HG02759 (cell line): ENCODE results near the gene ABRACL.
A peak's percentile ranks its signal among the peaks of the same experiment; 100 is the strongest.
"Not testable (repeated sequence)": the region's sequence is repeated elsewhere in the genome, so short reads cannot be mapped to it uniquely, and the experiment has no call there.

ENCODE experiments used
- ATAC-seq: cut with Tn5 transposase; IDR thresholded peaks from one replicate; pipeline ENCODE4 v1.9.1; 2021; ENCODE audit warnings: mild to moderate bottlenecking, moderate library complexity; ENCODE audit not compliant: unreplicated experiment

ABRACL gene, protein sequence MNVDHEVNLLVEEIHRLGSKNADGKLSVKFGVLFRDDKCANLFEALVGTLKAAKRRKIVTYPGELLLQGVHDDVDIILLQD

DNA sequence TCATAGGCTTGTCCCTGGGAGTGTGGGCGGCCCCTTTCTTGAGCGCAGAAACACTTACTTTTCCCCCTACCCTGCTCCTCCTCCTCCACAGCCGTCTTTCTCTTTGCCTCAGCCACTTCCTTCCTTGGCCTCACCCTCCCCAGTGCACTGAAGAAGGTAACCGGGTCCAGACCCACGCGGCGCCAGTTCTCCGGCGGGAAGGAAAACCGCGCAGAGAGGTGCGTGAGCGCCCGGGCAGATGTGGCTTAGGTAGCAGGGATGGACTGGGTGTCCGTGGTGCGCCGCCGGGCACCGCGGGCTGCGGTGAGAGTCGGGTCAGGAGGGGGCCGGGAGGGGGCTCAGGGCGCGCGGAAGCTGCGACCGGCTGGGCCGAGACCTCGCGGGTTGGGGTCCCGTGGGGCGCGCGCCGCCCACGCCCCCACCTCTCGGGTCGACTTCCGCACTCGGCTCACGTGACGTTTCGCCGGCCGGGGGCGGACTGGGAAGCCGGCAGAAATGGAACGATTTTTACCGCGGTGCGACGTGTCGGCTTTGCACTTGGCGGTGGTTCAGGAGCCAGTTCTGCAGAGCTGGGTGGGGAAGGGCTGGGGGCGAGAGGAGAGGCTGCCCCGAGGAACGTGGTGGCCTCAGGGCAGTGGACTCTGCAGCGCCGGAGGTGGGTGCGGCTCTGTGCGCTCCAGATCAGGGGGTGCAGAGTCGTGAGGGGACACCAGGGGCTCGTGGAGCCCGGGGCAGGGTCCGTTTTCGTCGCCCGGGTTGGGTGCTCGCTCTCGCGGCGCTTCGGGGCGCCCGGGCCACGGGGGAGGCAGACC is at the start of gene ABRACL:
TSS of gene ABRACL (plus strand) at position 88 of the 812 bp plus-strand sequence. CDS start 5,416 bp downstream, outside the sequence.
- peak; percentile 64 for ATAC-seq

DNA sequence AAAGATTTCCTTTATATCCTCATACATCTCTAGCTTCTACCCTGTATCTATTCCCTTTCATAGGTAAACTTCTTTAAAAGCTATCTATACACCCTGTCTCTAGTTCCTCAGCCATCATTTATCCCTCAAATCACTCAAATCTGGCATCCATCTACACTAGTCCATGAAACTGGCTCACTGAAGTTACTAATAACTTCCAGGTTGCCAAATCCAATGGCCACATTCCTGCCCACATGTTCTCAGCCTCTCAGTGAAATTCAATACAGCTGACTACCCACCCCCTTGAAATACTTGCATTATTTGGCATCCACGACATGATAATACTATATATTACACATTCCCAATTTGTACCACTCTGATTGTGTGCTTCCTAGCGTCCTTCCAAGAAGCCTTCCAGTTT is 49.2 kb upstream of the ABRACL start:
- no peak for ATAC-seq

DNA sequence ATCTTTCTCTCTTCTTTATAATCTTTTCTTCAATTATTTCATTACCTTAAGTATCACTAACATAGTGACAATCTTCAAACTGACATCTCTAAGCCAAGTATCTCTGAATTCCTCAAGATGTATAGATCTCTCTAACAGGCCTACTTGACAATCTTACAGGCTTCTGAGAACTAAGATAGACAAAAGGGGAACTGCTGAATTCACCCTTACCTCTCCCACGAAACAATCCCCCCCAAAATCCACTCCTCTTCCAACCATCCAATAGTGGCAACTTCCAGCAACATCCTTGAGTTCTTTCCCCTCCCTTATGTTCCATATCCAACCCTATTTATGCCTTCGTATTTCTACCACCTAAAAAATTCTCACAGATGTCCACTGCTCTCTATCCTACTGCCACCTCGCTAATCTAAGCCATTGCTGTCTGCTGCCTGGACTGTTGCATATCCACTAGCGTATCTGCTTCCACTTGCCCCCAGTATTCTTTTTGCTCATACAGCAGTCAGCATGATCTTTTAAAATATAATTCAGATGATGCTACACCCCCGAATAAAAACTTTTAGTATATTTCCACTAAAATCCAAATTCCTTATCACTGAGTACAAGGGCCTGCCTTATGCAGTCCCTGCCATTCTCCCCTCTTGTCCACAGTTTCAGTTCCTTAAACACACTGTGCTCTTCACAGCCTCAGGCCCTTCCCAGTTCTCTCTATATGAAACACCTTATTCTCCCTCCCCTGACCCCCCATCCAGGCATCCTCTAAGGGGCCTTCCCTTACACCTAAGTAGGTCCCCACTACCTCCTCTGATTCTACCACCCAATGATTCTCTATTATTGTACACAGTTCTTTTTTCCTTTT is 48.5 kb upstream of the ABRACL start:
- ATAC-seq: peak; percentile 53

DNA sequence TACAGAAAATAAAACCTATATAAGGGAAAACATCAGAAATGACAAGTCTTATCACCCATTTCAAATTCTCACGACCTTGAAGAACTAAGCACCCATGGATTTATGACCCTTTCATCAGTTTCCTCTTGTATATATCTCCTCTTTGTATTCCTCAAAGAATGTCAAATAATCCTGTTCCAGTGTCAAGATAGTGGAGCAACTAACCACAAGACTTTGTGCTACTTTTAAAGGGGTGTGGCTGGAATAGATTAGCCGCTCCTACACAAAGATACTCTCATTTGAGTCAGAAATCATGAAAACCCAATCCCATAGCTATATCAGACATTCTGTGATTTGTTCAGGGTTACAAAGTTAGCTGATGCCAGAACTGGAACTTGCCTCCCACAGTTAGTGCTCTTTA is 47.1 kb upstream of the ABRACL start:
- ATAC-seq: no peak

DNA sequence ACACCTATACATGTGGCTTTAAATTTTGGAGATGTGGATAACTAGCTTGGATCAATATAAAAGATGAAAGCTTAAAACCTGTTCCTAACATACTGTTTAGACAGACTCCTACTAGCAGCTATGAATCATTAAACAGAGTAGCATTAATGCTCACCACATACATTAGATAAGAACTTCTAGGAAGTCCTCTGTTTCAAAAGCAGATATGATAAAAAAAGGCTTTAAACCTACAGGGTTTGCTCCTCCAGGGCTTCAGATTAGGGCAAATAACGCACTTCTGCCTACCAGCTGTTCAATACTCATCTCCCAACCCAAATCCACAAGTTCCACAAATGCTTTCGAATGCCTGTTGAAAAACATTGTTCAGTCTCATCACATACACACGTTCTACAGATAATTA is 42.0 kb upstream of the ABRACL start:
- ATAC-seq: no peak

DNA sequence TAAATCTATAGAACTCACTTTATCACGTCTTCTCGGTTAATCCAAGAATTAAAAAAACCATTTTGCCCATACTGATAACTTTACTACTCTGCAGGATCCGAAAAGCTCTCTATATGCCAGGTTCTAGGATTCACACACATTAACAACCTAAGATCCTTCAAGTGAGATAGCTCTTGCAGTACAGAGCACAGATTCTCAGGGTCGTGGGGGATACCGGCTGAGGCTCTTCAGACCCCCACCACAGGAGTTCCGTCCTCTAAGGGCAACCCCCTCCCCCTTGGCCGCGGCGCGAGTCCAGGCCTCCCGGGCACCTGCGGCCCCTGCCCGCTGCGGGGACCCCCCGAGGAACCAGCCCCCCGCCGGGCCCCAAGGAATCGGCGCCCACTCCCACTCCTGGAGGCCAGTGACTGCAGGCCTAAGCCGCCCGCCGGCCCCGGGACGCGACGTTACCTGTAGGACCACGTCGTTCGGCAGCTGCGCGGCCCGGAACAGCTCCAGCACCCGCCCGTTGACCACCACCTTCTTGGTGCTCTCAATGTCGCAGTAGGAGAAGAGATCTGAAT is 41.4 kb upstream of the ABRACL start:
- no peak for ATAC-seq

DNA sequence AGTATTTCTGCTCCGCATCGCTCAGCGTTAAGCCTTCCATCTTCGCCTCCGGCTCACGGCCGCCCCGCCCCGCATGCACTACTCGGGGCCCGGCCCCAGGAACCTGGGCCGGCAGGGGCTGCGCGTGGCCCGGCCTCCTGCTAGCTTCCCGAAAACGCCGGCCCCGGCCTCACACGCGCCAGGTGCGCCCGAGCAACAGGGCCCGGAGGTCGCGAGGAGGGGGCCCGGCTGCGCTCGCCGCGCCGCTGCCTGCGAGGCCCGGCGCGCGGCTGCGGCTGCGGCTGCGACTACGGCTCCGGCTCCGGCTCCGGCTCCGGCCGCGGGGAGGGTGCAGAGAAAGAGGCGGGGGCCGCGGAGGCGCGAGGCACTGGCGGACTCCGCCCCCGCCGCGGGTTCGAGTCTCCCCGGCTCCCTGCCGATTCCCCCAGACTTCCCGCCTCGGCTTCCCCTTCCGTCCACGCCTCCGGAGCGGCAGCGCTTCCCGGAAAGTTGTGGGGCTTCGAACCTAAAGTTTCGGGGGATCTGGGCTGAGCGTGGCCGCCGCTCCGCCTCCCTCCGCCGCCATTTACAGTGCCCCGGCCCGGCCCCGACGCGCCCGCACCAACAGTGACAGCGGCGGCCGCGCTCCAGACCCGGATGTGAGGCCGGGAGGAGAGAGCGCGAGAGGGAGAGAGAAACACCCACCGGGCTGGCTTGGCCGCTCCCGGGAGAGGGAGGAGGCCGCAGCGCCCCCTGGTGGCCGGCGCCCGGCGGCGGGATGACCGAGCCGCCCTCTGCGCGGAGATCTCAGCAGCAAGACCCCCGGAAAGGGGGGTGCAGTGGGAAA is 40.7 kb upstream of the ABRACL start, which contains the start of gene REPS1:
TSS of gene REPS1 (minus strand) at position 611 of the 826 bp plus-strand sequence. CDS start at position 40, 571 bp downstream.
- peak; percentile 90 for ATAC-seq

DNA sequence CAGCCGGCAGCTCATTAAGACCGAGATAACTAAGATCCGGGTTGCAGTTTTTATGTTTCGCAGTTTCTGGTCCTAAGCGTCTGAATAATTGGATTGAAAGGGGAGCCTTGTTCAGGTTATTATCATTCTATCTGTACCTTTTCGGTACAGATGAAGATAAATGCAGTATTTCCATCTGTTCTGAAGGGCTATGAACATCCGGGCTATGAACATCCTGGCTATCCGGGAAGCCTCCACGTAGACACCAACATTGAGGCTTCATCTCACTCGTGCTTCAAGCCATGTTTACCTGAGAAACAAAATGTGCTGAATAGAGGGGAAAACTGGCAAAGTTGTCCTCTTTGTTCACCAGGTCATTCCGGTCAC is 40.1 kb upstream of the ABRACL start:
- peak; percentile 18 for ATAC-seq

DNA sequence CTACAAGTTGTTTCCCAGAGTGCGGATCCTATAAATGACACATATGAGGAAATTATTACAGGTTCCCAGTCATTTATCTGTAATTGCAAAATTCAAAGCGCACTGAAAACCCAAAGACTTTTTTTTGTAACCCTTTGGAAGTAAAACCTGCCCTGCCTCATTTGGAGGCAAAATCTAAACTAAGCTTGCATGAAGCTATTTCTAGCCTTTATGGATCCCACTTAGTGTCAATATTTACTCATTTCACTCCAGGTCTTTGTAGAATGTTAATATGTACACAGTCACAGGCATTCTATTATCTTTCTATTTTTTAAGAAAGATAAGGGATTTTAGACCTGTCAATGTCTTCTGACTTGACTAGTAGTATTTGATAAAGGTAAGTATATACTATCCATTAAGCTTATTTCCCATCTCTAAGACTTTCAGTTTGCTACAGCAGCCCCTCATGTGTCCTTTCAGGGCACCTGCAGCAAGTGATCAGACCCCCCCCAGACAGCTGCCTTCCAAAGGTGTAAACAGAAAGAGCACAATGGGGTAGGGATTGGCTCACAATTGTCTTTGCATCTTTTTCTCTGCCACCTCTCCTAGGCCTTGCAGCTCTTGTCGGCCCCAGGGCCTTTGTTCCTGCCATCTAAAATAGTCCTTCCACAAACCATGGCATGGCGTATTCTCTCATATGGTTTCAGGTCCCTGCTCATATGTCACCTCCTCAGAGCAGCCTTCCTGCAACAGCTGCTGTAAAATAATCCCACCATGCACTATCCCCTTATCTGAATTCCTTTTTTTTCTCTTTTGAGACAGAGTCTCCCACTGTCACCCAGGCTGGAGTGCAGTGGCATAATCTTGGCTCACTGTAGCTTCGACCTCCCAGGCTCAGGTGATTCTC is 39.2 kb upstream of the ABRACL start:
- no peak for ATAC-seq

DNA sequence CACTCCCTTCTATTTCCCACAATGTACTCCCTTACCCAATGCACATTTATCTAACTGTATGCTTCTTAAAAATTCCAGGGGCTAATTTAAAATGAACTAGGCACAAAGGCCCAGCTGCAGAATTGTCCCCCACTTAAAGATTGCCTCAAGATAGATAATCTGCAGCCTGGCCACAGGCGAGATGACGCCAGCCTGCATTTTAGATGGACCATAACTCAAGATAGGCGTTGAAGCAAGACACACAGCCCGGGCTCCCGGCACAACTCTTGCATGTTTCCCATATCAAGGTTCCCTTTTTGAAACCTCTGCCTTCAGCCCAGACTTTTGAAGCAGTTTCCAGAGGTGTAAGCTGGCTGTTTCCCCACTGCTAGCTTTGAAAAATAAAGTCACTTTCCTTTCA is 37.3 kb upstream of the ABRACL start:
- no peak for ATAC-seq

DNA sequence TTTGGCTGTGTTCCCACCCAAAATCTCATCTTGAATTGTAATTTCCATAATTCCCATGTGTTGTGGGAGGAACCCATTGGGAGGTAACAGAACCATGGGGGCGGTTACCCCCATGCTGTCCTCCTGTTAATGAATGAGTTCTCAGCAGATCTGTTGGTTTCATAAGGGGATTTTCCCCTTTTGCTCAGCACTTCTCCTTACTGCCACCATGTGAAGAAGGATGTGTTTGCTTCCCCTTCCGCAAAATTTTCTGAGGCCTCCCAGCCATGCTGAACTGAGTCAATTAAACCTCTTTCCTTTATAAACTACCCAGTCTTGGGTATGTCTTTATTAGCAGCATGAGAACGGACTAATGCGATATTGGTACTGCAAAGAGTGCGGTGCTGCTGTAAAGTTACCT is 35.6 kb upstream of the ABRACL start:
- not testable (repeated sequence) for ATAC-seq

DNA sequence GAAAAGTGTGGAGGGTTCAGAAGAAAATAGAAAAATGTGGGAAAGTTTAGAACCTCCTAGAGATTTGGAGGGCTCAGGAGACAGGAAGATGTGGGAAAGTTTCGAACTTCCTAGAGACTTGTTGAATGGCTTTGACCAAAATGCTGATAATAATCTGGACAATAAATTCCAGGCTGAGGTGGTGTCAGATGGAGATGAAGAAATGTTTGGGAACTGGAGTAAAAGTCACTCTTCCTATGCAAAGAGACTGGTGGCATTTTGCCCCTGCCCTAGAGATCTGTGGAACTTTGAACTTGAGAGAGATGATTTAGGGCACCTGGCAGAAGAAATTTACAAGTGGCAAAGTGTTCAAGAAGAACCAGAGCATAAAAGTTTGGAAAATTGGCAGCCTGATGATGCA is 35.1 kb upstream of the ABRACL start:
- ATAC-seq: not testable (repeated sequence)

DNA sequence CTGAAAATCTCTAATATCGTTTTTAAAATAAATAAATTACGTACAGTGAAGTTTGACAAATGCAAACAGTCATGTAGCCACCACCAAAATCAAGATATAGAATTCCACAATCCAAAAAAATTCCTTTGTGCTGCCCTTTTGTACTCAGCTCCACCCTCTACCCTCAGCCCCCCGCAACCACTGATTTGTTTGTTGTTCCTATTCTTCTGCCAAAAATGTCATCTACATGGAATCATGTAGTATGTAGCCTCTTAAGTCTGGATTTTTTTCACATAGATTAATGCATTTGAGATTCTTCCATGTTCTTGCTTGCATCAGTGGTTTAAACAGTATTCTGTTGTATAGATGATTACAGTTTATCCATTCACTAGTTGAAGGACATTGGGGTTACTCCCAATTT is 32.0 kb upstream of the ABRACL start:
- ATAC-seq: no peak

DNA sequence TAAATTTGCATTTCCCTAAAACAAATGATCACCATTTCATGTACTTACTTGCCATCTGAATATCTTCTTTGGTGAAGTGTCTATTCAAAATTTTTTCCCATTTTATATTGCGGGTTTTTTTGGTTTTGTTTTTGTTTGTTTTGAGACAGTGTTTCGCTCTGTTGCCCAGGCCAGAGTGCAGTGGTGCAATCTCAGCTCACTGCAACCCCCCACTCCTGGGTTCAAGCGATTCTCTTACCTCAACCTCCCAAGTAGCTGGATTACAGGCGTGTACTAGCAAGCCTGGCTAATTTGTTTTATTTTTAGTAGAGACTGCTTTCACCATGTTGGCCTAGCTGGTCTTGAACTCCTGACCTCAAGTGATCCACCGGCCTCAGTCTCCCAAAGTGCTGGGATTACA is 31.4 kb upstream of the ABRACL start:
- ATAC-seq: no peak

DNA sequence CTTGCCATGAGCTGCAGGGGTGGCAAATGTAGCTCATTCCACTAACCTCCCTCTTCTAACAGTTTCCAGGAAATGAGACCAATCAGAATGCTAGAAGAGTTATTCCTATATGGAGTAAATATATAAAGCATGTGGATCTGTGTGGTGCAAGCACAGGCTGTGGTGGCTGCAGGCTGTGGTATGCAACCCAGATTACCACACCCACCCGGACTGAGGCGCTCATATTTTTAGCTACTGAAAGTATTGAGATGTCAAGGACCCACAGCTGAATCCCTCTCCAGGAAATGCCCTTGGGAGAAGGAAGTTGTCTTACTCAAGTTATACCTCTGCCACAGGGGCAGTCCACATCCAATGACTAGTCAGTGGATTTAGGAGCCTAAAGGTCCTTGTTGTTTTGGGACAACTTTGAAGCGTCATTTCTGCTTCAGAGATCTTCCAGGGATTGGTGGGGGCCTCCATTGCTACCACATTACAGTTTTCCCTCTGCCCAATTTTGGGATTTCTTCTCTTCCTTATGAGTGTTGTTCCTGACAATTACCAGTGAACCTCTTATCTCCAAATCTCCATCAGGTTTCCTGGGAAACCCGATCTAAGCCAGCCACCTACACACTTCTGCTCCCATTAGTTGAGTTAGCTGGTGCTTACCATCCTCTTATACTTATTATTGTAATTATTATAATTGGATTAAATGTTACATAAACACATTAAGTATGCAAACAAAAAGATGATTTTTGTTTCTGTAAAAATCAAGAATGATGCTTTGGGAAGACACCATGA is 28.4 kb upstream of the ABRACL start:
- ATAC-seq: no peak

DNA sequence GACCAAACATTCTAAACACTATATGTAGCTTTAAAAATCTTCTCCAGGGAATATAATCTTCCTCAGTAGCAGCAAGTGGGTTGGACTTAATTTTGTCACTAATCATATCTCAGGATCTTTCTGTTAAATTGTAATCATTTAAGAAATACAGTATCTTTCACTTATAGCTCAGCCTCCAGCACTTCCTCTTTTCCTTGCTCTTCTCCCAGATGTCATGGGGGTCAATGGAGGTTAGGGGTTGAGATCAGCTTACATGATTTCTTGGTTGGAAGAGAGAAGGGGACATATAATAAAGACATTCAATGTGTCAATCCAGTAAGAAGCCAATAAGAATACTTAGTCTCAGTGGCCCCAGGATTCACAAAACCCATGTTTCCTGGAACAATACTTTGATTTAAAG is 24.8 kb upstream of the ABRACL start:
- ATAC-seq: no peak

DNA sequence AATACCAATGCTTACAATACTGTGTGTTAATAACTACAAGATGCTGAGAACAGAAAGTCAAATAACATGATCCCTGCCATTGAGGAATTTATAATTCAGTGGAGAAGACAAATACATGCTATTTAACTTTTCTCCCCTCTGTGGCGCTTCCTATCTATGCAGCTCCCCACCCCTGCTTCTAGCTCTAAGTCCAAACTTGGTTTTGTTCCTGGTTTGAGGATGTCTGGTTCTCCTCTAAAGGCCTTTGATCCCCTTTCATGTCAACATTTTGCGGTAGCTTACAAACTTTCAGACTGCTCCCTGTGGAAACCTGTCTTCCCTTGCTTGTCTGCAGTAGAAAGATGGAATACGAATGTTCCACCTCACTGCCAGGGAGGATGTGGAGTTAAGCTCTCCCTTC is 22.1 kb upstream of the ABRACL start:
- no peak for ATAC-seq

DNA sequence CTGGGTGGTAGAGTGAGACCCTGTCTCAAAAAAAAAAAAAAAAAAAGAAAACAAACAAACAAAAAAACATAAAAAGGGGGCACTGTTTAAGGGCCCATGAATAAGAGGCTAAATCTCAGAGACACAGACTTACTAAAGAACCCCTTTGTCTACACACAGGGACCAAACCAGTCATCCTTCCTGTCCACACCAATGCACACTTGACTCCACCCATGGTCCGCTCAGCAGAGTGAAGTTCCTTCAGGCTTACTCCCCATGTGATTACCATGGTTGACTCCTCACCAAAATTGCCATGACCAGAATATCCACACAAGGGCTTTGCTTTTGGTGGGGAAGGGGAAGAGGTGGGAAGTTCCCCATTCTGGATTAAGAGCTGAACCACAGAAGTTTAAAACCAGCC is 21.1 kb upstream of the ABRACL start:
- ATAC-seq: no peak

DNA sequence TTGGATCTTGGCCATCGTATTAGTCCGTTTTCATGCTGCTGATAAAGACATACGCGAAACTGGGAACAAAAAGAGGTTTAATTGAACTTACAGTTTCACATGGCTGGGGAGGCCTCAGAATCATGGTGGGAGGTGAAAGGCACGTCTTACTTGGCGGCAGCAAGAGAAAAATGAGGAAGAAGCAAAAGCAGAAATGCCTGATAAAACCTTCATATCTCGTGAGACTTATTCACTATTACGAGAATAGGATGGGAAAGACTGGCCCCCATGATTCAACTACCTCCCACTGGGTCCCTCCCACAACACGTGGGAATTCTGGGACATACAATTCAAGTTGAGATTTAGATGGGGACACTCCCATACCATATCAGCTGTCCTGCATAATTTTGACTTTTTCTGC is 20.4 kb upstream of the ABRACL start:
- no peak for ATAC-seq
